ENCODE data around the gene INTS11.

The INTS11 gene

DNA sequence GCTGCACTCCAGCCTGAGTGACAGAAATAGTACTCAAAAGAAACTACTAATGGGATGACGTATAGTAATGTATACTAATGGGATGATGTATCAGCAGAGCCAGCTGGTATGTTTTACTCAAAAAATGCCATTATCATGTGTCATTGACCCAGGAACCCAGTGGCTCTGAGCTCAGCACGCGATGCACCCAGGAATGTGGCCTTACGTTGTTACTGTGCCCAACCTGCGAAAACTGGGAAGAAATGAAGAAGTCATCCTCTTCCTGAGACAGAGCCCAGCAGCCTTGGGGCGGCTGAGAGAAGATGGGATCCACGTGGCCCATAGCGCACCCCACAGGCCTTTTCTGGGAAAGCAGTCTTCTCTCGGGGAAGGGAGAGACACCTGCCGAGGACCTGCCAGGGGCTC lies 59.6 kb downstream of the INTS11 start:
- no peak for TF ChIP-seq CEBPB (IDR thresholded peaks at IDR 0.05)
- peak; percentile 23; the same call in 1 of the 2 replicates for TF ChIP-seq RAD21 (IDR thresholded peaks at IDR 0.05; ENCODE audit: low read depth)

DNA sequence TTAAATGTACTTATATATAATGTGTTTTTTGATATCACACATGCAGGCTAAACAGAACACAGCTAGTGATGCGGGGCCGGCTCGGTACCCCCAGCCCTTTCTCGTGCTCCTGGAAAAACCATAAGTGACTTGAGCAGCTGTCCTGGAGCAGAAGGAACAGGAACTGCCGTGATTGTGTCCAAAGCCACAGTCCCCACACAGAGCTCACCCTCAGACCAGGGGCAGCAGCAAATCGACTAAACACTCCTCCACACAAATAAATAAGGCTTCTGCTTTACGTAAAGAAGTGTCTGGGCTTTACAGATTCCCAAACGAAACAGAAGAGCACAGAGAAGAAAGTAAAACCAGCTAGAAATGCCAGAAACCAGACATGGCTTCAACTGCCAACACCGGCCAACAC lies 60.4 kb downstream of the INTS11 start:
- no peak for TF ChIP-seq TEAD4 (IDR thresholded peaks at IDR 0.05)

DNA sequence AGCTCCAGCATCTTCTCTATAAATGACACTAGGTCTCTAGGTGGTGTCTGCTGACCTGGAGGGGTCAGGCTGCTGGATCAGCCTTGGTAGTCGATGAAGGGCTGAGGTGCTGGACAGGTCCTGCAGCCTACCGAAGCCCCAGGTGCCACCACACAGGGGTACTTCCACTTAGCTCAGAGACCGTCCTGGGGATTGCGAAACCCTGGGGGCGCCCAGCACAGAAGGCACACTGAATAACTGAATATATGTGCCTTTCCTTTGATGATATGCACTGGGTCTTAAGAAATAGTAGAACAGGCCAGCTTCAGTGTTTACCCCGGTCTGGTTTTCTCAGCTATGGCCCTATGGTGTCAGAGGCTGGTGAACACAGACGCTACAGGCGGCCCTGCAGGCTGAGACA lies 61.7 kb downstream of the INTS11 start:
- no peak for TF ChIP-seq ZBTB7A (IDR thresholded peaks at IDR 0.05; ENCODE audit: low read depth)
- peak; percentile 60; the same call in 1 of the 2 replicates for TF ChIP-seq CEBPB (IDR thresholded peaks at IDR 0.05)

GRCh38 chr1:1262071-1262470 lies 62.4 kb downstream of the INTS11 start:
- TF ChIP-seq CEBPB (IDR thresholded peaks at IDR 0.05) = no peak
- TF ChIP-seq, protein P1, sequence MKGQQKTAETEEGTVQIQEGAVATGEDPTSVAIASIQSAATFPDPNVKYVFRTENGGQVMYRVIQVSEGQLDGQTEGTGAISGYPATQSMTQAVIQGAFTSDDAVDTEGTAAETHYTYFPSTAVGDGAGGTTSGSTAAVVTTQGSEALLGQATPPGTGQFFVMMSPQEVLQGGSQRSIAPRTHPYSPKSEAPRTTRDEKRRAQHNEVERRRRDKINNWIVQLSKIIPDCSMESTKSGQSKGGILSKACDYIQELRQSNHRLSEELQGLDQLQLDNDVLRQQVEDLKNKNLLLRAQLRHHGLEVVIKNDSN (IDR thresholded peaks at IDR 0.05) = no peak
- no peak for TF ChIP-seq ZBTB7A (IDR thresholded peaks at IDR 0.05; ENCODE audit: low read depth)
- TF ChIP-seq TAF1 (IDR thresholded peaks at IDR 0.05; ENCODE audit: low read depth) = no peak
- TF ChIP-seq TCF12 (IDR thresholded peaks at IDR 0.05; ENCODE audit: low read depth) = no peak
- TF ChIP-seq EP300 (IDR thresholded peaks at IDR 0.05; ENCODE audit: borderline replicate concordance) = no peak
- TF ChIP-seq, protein P2, sequence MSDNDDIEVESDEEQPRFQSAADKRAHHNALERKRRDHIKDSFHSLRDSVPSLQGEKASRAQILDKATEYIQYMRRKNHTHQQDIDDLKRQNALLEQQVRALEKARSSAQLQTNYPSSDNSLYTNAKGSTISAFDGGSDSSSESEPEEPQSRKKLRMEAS (IDR thresholded peaks at IDR 0.05) = no peak
- TF ChIP-seq CREB1 (IDR thresholded peaks at IDR 0.05; ENCODE audit: low read depth) = no peak
- TF ChIP-seq NFIC (IDR thresholded peaks at IDR 0.05) = no peak
- TF ChIP-seq FOXM1 (IDR thresholded peaks at IDR 0.05; ENCODE audit: borderline replicate concordance, low read depth) = no peak
- no peak for TF ChIP-seq RAD21 (IDR thresholded peaks at IDR 0.05; ENCODE audit: low read depth)
- TF ChIP-seq, protein P3, sequence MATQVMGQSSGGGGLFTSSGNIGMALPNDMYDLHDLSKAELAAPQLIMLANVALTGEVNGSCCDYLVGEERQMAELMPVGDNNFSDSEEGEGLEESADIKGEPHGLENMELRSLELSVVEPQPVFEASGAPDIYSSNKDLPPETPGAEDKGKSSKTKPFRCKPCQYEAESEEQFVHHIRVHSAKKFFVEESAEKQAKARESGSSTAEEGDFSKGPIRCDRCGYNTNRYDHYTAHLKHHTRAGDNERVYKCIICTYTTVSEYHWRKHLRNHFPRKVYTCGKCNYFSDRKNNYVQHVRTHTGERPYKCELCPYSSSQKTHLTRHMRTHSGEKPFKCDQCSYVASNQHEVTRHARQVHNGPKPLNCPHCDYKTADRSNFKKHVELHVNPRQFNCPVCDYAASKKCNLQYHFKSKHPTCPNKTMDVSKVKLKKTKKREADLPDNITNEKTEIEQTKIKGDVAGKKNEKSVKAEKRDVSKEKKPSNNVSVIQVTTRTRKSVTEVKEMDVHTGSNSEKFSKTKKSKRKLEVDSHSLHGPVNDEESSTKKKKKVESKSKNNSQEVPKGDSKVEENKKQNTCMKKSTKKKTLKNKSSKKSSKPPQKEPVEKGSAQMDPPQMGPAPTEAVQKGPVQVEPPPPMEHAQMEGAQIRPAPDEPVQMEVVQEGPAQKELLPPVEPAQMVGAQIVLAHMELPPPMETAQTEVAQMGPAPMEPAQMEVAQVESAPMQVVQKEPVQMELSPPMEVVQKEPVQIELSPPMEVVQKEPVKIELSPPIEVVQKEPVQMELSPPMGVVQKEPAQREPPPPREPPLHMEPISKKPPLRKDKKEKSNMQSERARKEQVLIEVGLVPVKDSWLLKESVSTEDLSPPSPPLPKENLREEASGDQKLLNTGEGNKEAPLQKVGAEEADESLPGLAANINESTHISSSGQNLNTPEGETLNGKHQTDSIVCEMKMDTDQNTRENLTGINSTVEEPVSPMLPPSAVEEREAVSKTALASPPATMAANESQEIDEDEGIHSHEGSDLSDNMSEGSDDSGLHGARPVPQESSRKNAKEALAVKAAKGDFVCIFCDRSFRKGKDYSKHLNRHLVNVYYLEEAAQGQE (IDR thresholded peaks at IDR 0.05; ENCODE audit: low read depth) = no peak
- TF ChIP-seq EGR1 (IDR thresholded peaks at IDR 0.05) = no peak
- TF ChIP-seq TEAD4 (IDR thresholded peaks at IDR 0.05) = no peak
- TF ChIP-seq YY1 (IDR thresholded peaks at IDR 0.05; ENCODE audit: low read depth) = no peak
